Measurements from ENCODE around the gene KCNQ2. TPM values are rescaled to one million over a fixed set of nuclear protein-coding genes. Genes with fewer than 3 reads are reported as not detected.

Gene KCNQ2
- polyA plus RNA-seq, 1 donor = 3.5 TPM

- DNase-seq (ENCODE audit: low read depth) = no peak
Observed at GRCh38 chr20:63369724-63370617, 102.5 kb downstream of the KCNQ2 start.

DNA sequence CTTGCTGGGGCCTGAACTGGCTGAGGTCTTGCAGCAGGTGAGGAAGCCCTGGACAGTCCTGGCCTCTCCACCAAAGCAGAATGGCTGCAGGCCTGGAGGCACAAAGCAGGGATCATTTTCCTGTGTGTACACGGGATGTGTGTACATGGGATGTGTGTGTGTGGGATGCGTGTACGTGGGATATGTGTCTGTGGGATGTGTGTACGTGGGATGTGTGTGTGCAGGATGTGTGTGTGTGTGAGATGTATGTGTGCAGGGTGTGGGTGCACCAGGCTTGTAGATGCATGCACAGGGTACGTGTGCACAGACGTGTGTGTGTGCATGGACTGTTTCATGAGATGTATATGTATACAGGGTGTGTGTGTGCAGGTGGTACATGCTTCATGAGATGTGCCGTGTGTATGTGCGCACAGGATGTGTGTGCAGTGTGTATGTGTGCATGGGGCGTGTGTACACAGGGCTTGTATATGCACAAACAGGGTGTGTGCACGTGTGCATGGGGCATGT lies 103.4 kb downstream of the KCNQ2 start:
- no peak for DNase-seq (ENCODE audit: low read depth)

- no peak for DNase-seq (ENCODE audit: low read depth)
Observed at GRCh38 chr20:63368151-63368550, 104.3 kb downstream of the KCNQ2 start.

DNA sequence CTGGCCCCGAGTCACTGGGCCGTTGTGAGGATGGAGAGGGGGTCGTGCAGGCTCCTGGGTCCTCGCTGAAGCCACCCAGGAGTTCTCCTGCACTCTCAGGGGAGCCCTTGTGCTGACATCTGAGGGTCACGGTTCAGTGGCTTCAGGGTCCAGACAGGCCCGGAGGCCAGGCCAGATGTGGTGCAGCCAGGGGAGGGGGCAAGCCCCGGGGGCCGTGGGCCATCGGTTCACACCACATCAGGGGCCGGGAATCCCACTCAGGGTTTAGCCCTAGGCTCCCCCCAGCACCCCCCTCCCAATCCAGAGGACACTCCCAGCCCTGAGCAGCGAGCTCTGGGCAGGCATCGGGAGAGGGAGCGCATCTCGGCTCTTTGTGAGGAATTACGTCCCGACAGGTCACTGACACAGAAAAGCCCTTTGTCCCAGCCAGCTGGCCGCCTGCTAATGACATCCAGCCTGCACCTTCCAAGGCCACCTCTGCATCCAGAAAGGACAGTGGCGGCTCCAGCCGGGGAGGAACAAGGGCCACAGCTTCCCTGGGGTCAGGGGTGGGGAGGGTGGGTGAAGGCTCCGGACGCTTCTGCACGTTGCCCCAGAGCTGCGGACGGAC lies 104.9 kb downstream of the KCNQ2 start:
- no peak for DNase-seq (ENCODE audit: low read depth)

- DNase-seq (ENCODE audit: low read depth) = no peak
Observed at GRCh38 chr20:63366390-63367365, 105.8 kb downstream of the KCNQ2 start.

- DNase-seq (ENCODE audit: low read depth) = no peak
Observed at GRCh38 chr20:63365601-63366389, 106.7 kb downstream of the KCNQ2 start.

- DNase-seq (ENCODE audit: low read depth) = no peak
Observed at GRCh38 chr20:63364801-63365585, 107.5 kb downstream of the KCNQ2 start.

- no peak for DNase-seq (ENCODE audit: low read depth)
Observed at GRCh38 chr20:63363981-63364561, 108.4 kb downstream of the KCNQ2 start.

GRCh38 chr20:63363013-63363957 lies 109.2 kb downstream of the KCNQ2 start:
- no peak for DNase-seq (ENCODE audit: low read depth)

DNA sequence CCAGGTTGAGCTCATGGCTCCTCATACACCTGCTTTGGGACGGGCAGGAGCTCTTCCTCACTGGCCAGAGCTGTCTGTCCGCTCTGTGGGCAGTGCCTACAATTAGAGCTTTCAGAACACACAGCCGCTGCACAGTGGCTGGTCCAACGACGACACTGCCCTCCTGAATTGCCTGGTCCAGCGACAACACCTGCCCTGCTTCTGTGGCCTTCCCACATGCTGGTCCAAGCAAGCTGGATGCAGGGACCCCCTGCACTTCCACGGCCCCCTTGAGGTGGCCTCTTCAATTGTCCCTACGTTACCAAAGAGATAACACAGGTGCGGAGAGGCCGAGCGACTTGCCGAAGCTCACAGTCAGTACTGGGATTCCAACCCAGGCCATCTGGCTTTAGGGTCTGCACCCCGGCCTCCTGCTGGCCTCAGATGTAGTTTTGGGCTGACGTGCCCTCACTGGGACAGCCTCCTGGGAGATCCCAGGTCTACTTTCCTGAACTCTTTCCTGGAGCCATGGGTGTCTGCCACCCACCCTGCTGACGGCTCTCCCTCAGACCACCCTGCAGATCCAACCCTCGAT lies 109.9 kb downstream of the KCNQ2 start:
- no peak for DNase-seq (ENCODE audit: low read depth)

DNA sequence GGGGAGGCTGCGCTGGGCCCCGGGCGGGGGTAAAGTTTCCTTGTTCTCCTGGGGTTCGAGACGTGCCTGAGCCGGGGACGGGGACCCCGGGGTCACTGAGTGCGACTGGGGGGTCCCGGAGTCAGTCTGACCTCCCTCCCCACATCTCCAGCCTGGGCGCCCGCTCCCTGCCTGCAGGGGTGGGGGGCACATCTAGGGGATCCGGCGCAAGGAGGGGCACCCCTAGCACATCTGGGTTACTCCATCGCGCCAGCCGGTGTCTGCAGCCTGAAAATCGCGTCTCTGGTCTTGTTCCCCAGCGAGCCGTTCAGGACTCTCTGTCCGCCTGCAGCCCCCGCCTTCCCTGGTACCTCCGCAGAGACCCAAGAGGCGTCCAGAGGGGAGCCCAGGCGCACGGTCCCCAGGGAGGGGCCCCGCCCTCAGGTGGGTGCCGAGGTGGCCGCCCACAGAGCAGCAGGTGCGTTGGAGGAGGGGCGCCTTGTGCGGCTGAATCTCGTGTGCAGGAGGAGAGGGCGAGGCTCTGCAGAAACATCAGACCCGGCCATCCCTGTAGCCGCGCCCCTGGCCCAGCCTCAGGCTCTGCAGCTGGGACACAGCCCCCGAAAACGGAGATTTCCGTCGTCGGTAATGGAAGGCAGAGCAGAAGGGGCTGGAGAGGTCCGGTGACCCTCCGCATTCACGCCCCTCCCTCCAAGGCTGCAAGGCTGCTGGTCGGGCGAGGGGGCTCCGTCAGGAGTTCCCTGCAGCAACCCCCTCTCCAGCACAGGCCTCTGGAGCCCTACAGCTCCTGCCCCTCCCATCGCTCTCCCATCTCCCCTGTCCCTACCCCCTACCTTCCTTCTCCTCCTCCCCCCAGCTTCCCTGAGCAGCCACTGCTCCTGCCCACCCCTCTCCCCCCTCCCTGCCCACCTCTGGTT lies 110.7 kb downstream of the KCNQ2 start:
- no peak for DNase-seq (ENCODE audit: low read depth)

GRCh38 chr20:63360850-63361518 lies 111.5 kb downstream of the KCNQ2 start, which contains the start of gene CHRNA4:
CHRNA4 (minus strand) TSS chr20:63361349; CDS start chr20:63361165, 184 bp downstream.
- DNase-seq (ENCODE audit: low read depth) = no peak

DNA sequence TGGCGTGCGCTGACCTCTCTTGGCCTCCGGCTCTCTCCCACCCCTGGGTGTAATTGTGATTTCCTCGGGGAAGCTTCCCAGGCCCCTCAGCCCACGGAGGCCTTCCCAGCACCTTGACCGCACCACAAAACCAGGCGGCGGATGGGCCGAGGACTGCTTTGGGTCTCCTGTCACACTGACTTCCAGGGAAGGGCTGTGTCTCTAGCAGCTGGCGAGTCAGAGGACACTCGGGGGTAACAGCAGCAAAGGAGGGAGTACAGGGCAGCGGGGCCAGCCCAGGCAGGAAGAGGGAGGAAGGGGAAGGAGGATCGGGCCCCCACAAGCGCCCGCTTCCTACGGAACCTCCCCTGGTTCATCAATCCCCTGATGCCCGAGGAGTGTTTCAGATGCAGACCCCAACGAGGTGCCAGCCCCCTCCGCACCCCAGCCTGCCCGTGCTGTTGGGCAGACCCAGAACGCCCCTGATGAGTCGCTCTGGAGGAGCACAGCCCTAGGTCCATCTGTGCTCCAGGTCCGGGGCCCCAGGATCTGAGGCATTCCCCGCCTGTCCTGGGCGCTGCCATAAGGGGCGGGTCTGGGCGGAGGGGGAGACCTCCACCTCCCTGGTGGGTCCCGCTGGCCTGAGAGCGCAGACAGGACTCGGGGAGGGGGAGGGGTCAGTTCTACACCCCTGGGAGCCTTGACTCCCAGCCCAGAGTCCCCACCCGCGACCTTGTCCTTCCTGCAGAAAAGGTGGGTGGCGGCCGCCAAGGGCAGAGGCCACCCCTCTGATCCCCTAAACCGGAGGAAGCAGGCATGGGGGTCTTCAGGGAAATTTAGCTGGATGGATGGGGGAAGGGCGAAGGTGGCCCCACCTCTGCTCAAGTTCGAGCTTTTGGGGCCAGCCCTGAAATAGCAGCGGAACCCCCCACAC lies 112.3 kb downstream of the KCNQ2 start:
- DNase-seq (ENCODE audit: low read depth) = no peak

DNA sequence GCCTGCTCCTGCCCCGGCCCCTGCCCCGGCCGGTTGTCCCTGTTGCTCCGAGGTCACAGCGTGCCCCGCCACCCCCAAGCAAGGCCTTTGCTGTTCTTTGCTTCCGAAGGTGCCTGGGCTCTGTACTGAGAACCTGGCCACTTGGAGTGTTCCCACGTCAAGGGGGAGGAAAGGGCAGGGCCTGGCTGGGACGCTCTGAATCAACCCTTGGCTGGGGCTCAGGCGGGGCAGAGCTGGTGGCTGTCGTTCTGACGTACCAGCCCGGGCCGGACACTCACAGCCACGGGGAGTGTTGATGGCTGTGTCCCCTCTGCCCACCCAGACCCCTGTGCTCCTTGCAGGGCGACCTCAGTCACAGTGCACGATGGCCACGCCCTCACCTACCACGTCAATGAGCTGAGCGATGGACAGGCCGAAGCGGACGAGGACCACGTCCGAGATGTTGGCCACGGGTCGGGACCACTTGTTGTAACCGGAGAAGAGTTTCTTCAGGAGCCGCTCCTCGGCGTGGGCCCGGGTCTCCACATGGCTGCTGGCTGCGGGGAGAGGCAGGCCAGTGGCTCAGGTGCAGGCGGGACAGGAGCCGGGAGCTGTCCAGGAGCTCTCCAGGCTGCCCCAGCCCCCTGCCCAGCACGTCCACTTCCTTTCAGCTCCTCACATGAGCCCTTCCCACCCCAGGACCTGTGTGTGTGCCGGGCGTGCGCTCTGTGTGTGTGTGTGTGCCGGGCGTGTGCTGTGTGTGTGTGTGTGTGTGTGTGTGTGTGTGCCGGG lies 113.1 kb downstream of the KCNQ2 start:
- DNase-seq (ENCODE audit: low read depth) = no peak

Measured in forelimb muscle (tissue), 1 donor.